ENCODE measurements around the gene KDM5B.

- TF ChIP-seq FOXM1 (IDR thresholded peaks at IDR 0.05; ENCODE audit: borderline replicate concordance) (no peak), ZNF384 (IDR thresholded peaks at IDR 0.05) (no peak), SUZ12 (IDR thresholded peaks at IDR 0.05) (no peak), ARNT (IDR thresholded peaks at IDR 0.05) (no peak), BHLHE40 (IDR thresholded peaks at IDR 0.05; ENCODE audit: borderline replicate concordance) (no peak), HDGF (IDR thresholded peaks at IDR 0.05; ENCODE audit: borderline replicate concordance) (no peak)
These were observed 46.2 kb downstream of the KDM5B start for GRCh38 chr1:202762019-202762418.

Measured in HEK293T (cell line).